KMS-11 (cell line): Measurements from ENCODE around the gene KLHL6.
A peak's percentile ranks its signal among the peaks of the same experiment; 100 is the strongest.

ENCODE experiments used
- H2AFZ ChIP-seq: fragments of 200-600 bp; sonication (generic); 2 replicates; pipeline ENCODE4 v1.6.1; 2016; ENCODE audit warnings: antibody characterized with exemption, mixed run types, low read depth
- H3K27ac ChIP-seq: fragments of 200-600 bp; sonication (generic); 2 replicates; pipeline ENCODE4 v1.6.1; 2016; ENCODE audit warnings: mild to moderate bottlenecking, mixed run types
- H3K27me3 ChIP-seq: fragments of 200-600 bp; sonication (generic); 2 replicates; pipeline ENCODE4 v1.6.1; 2017; ENCODE audit warnings: mild to moderate bottlenecking, low read depth, mixed run types, moderate library complexity; ENCODE audit not compliant: insufficient read depth
- H3K36me3 ChIP-seq: fragments of 200-600 bp; sonication (generic); 2 replicates; pipeline ENCODE4 v1.6.1; 2017; ENCODE audit warnings: mild to moderate bottlenecking, mixed run types; ENCODE audit not compliant: insufficient read depth
- H3K4me1 ChIP-seq: fragments of 200-600 bp; sonication (generic); 2 replicates; pipeline ENCODE4 v1.6.1; 2016; ENCODE audit warnings: mild to moderate bottlenecking, low read depth, mixed run types; ENCODE audit not compliant: poor library complexity, severe bottlenecking
- H3K4me2 ChIP-seq: fragments of 200-600 bp; sonication (generic); 2 replicates; pipeline ENCODE4 v1.7.0; 2016; ENCODE audit warnings: mild to moderate bottlenecking, mixed run types
- H3K4me3 ChIP-seq: fragments of 200-600 bp; sonication (generic); IDR thresholded peaks from 2 replicates; pipeline ENCODE4 v1.6.1; 2017; ENCODE audit warnings: low read depth, low read length, mixed read lengths; ENCODE audit not compliant: insufficient read depth
- H3K79me2 ChIP-seq: fragments of 200-600 bp; sonication (generic); 2 replicates; pipeline ENCODE4 v1.6.1; 2016; ENCODE audit warnings: low read depth, mixed run types; ENCODE audit not compliant: insufficient read depth
- H3K9ac ChIP-seq: fragments of 200-600 bp; sonication (generic); 2 replicates; pipeline ENCODE4 v1.6.1; 2016; ENCODE audit warnings: mild to moderate bottlenecking, mixed run types
- H4K20me1 ChIP-seq: fragments of 200-600 bp; sonication (generic); 2 replicates; pipeline ENCODE4 v1.6.1; 2016; ENCODE audit warnings: mild to moderate bottlenecking, mixed run types; ENCODE audit not compliant: insufficient read depth
- CTCF ChIP-seq: fragments of 200-600 bp; sonication (generic); conservative IDR thresholded peaks from 2 replicates; pipeline ENCODE4 v1.6.1; 2017; ENCODE audit warnings: low read depth, mild to moderate bottlenecking, antibody characterized with exemption, low read length, moderate library complexity, mixed read lengths

Gene KLHL6

DNA sequence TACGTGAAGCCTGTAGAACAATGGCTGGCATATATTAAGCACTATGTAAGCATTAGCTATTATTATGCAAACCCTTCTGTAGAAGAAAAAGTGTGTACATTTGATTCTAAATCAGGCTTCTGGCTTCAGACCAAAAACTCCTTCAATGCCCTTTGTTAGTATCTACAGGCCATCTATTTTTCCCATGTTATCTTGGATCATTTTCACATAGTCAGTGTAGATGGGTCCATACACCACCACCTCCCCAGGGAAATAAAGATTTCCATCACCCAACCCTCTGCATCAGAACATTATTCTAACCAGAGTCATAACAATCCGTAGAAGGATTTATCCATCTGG is 8.0 kb upstream of the KLHL6 start:
- Histone ChIP-seq H3K27me3 (no peaks in the 10 kb centered on the region), H3K4me3 (no peak overlapping the region), H3K4me1 (no peaks in the 10 kb centered on the region), H3K36me3 (no peaks in the 10 kb centered on the region), H3K9ac (no peak overlapping the region), H3K27ac (no peak overlapping the region), H4K20me1 (no peaks in the 10 kb centered on the region), H3K79me2 (no peaks in the 10 kb centered on the region), H2AFZ (no peak overlapping the region), H3K4me2 (no peak overlapping the region)
- no peak for TF ChIP-seq CTCF

DNA sequence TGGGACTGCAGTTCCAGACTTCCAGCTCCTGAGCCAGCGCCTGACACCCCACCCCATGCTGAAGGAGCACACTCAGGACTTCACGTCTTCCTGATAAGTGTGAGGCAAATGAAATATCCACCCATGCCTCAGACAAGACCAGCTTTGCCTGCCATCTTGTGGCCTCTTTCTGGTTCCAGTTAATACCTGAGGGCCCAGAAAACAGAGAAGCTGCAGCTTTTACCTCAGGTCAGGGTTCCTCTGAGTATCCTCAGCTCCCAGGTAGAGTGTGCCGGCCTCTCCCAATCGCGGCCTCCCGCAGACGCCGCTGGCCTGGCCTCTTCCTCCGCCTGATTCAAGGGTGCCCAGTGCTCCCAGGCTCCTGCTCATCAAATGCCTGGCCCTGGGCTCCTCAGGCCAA is 5.1 kb upstream of the KLHL6 start:
- Histone ChIP-seq H4K20me1 (no peaks in the 10 kb centered on the region), H3K4me3 (no peak overlapping the region), H3K27ac (no peak overlapping the region), H3K9ac (no peak overlapping the region), H3K4me2 (no peak overlapping the region), H3K36me3 (no peaks in the 10 kb centered on the region), H3K79me2 (no peaks in the 10 kb centered on the region), H3K4me1 (no peaks in the 10 kb centered on the region), H3K27me3 (no peaks in the 10 kb centered on the region), H2AFZ (no peak overlapping the region)
- 0 out of 2 replicates have a peak, but pooled peaks have one; percentile 18 for TF ChIP-seq CTCF

GRCh38 chr3:183558495-183558894 is 3.0 kb upstream of the KLHL6 start:
- H3K4me3 ChIP-seq, result no peak overlapping the region
- TF ChIP-seq CTCF, result no peak
- H3K4me2 ChIP-seq, result no peak overlapping the region

DNA sequence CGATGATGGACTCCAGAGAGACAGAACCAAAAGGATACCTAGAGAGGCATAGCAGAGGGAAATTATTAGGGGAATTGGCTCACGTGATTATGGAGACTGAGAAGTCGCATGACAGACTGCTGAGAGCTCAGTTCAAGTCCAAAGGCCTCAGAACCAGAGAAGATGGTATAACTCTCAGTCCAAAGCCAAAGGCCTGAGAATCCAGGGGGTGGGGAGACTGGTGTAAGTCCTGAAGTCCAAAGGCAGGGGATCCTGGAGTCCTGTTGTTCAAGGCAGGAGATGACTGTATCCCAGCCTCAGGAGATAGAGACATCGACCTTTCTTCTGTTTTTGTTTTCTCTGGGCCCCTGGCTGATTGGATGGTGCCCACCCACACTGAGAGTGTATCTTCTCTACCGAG is 1.2 kb upstream of the KLHL6 start:
- no peaks in the 10 kb centered on the region for H3K36me3 ChIP-seq
- no peaks in the 10 kb centered on the region for H3K27me3 ChIP-seq
- H3K27ac ChIP-seq, result no peak overlapping the region
- no peaks in the 10 kb centered on the region for H3K79me2 ChIP-seq
- no peak for TF ChIP-seq CTCF
- no peaks in the 10 kb centered on the region for H3K4me1 ChIP-seq
- no peak overlapping the region for H3K4me2 ChIP-seq
- H2AFZ ChIP-seq, result no peak overlapping the region
- H4K20me1 ChIP-seq, result no peaks in the 10 kb centered on the region
- H3K9ac ChIP-seq, result no peak overlapping the region
- H3K4me3 ChIP-seq, result no peak overlapping the region

More at GRCh38 chr3:183558495-183558894, 3.0 kb upstream of the KLHL6 start:
- H3K27ac ChIP-seq, result no peak overlapping the region
- H4K20me1 ChIP-seq, result no peaks in the 10 kb centered on the region
- no peak overlapping the region for H2AFZ ChIP-seq
- H3K9ac ChIP-seq, result no peak overlapping the region
- no peaks in the 10 kb centered on the region for H3K4me1 ChIP-seq
- no peaks in the 10 kb centered on the region for H3K36me3 ChIP-seq
- H3K27me3 ChIP-seq, result no peaks in the 10 kb centered on the region
- H3K79me2 ChIP-seq, result no peaks in the 10 kb centered on the region

- TF ChIP-seq CTCF, result no peak
- no peak overlapping the region for H3K9ac ChIP-seq
- no peak overlapping the region for H2AFZ ChIP-seq
- H3K36me3 ChIP-seq, result no peaks in the 10 kb centered on the region
- no peak overlapping the region for H3K4me3 ChIP-seq
- H4K20me1 ChIP-seq, result no peaks in the 10 kb centered on the region
- no peaks in the 10 kb centered on the region for H3K4me1 ChIP-seq
- H3K27ac ChIP-seq, result no peak overlapping the region
- H3K79me2 ChIP-seq, result no peaks in the 10 kb centered on the region
- H3K27me3 ChIP-seq, result no peaks in the 10 kb centered on the region
- H3K4me2 ChIP-seq, result no peak overlapping the region
Observed at GRCh38 chr3:183554377-183554776, 1.1 kb downstream of the KLHL6 start.
